A673 (cell line): ENCODE measurements around the gene ELMO3. TPM values are rescaled to one million over a fixed set of nuclear protein-coding genes. Genes with fewer than 3 reads are reported as not detected.

Experiments used
- BruUV-seq: library from RNA; stranded (reverse); fragments of 400-500 nt; replicated peaks from 2 replicates; lab custom pipeline; 2021; lab: Mats Ljungman, UMichigan
- CTCF ChIA-PET: fragments of 300-600 bp; sonication (Branson Sonifier 250); formaldehyde crosslinking; loops from one replicate; lab custom pipeline; 2022; ENCODE audit warnings: antibody characterized with exemption; lab: Charles Lee
- POLR2A ChIA-PET: fragments of 300-600 bp; sonication (Branson Sonifier 250); formaldehyde crosslinking; loops from one replicate; lab custom pipeline; 2022; ENCODE audit warnings: antibody characterized with exemption; ENCODE audit not compliant: low non-redundant PET; lab: Charles Lee
- DNase-seq: peaks from one replicate; pipeline ENCODE4 v3.0.0-alpha.2; 2015; ENCODE audit warnings: low spot score
- H3K27ac ChIP-seq: fragments of 200-600 bp; sonication (generic); 2 replicates; pipeline ENCODE4 v1.5.1; 2016; ENCODE audit warnings: mixed run types, low read depth, mild to moderate bottlenecking, mixed read lengths, antibody characterized with exemption, low read length; ENCODE audit not compliant: poor library complexity, severe bottlenecking
- H3K27me3 ChIP-seq: fragments of 200-600 bp; sonication (generic); replicated peaks from 2 replicates; pipeline ENCODE4 v1.6.1; 2017; ENCODE audit warnings: mixed run types, low read depth, mild to moderate bottlenecking, mixed read lengths, antibody characterized with exemption, low read length; ENCODE audit not compliant: insufficient read depth, poor library complexity
- H3K36me3 ChIP-seq: fragments of 200-600 bp; sonication (generic); 2 replicates; pipeline ENCODE4 v1.6.1; 2016; ENCODE audit warnings: mixed run types, mild to moderate bottlenecking, mixed read lengths, antibody characterized with exemption, low read length; ENCODE audit not compliant: insufficient read depth, poor library complexity, severe bottlenecking
- H3K4me1 ChIP-seq: fragments of 200-600 bp; sonication (generic); 2 replicates; pipeline ENCODE4 v1.6.1; 2017; ENCODE audit warnings: mixed run types, mild to moderate bottlenecking, mixed read lengths, antibody characterized with exemption, low read length; ENCODE audit not compliant: insufficient read depth, poor library complexity, severe bottlenecking
- H3K4me3 ChIP-seq: fragments of 200-600 bp; sonication (generic); 2 replicates; pipeline ENCODE4 v1.5.1; 2016; ENCODE audit warnings: low read depth, mixed run types, mild to moderate bottlenecking, mixed read lengths, low read length; ENCODE audit not compliant: poor library complexity, severe bottlenecking
- H3K9me3 ChIP-seq: fragments of 200-600 bp; sonication (generic); 2 replicates; pipeline ENCODE4 v1.6.1; 2016; ENCODE audit warnings: mixed run types, low read depth, mild to moderate bottlenecking, mixed read lengths, antibody characterized with exemption, low read length; ENCODE audit not compliant: poor library complexity, severe bottlenecking
- EZH2 ChIP-seq: fragments of 200-600 bp; sonication (generic); IDR thresholded peaks from 2 replicates; pipeline ENCODE4 v1.6.1; 2017; ENCODE audit warnings: borderline replicate concordance, low read depth, mild to moderate bottlenecking, mixed read lengths, antibody characterized with exemption, low read length; ENCODE audit not compliant: poor library complexity, severe bottlenecking
- intact Hi-C: fragments of 100-400 bp; cut with micrococcal nuclease; formaldehyde crosslinking; loops from one replicate; pipeline ENCODE4 v1.10.0; 2022; ENCODE audit not compliant: unreplicated experiment
- total RNA-seq: library from RNA; stranded (reverse); gene quantifications from 2 replicates; pipeline ENCODE4 v1.2.3, GENCODE V29; 2021
- TF ChIP-seq, protein P1 (sequence below): fragments of 300-800, 200-600 bp; sonication (generic); conservative IDR thresholded peaks from 2 replicates; pipeline ENCODE4 v1.5.1; 2017; ENCODE audit warnings: low read depth, mild to moderate bottlenecking, antibody characterized with exemption, low read length, moderate library complexity, mixed read lengths

Gene ELMO3
- total RNA-seq, 1 experiment from 2014 or later: 4.7 TPM

DNA sequence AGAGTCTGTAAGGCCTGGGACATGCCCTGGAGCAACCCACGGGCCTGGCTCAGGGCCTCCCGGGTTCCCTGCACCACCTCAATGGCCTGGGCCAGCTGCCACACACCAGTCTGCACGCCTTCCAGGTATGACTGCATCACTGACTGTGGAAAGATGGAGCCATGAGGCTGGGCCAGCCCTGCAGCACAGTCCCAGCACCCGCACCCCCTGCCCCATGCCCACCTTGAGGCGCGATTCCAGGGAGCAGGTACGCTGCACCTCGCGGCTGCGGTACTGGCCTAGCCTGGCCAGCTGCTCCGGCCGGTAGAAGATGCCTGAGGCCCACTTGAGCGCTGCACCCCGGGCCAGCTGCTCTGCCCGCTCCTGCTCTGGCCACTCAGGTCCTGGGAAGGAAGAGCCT, 10.1 kb upstream of the ELMO3 start:
- Histone ChIP-seq H3K27ac (no peak overlapping the region), H3K4me3 (no peak overlapping the region), H3K36me3 (peaks cover 6% of the 10 kb centered on the region), H3K4me1 (peaks cover 24% of the 10 kb centered on the region), H3K27me3 (no peaks in the 10 kb centered on the region), H3K9me3 (no peaks in the 10 kb centered on the region)
- ChIA-PET POLR2A (no interaction called here), CTCF (no interaction called here)
- no peak for DNase-seq
- no TSS peak for BruUV-seq
- TF ChIP-seq EZH2: no peak
- TF ChIP-seq, protein P1, sequence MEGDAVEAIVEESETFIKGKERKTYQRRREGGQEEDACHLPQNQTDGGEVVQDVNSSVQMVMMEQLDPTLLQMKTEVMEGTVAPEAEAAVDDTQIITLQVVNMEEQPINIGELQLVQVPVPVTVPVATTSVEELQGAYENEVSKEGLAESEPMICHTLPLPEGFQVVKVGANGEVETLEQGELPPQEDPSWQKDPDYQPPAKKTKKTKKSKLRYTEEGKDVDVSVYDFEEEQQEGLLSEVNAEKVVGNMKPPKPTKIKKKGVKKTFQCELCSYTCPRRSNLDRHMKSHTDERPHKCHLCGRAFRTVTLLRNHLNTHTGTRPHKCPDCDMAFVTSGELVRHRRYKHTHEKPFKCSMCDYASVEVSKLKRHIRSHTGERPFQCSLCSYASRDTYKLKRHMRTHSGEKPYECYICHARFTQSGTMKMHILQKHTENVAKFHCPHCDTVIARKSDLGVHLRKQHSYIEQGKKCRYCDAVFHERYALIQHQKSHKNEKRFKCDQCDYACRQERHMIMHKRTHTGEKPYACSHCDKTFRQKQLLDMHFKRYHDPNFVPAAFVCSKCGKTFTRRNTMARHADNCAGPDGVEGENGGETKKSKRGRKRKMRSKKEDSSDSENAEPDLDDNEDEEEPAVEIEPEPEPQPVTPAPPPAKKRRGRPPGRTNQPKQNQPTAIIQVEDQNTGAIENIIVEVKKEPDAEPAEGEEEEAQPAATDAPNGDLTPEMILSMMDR: no peak
- intact Hi-C loops: no loop called here

DNA sequence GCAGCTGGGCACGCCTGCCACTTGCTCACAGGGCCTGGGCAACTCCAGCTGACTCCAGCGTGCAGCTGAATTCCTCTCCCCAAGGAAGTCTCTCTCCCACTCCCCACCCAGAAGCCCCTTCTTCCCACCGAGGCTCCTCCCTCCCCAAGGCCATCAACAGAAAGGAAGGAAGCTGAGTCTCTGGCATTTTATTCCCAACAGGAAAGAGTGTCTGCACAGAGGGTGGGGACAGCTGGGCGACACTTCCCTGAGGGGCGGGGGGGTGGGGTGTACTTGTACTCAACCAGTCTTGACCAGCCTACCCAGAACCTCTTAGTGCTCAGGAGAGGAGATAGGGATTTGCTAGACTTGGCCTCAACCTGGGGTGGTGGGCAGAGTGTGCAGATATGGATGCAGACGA, 8.9 kb upstream of the ELMO3 start, which contains the start of gene EXOC3L1:
Gene EXOC3L1 (minus strand): TSS at position 96 of the 400 bp plus-strand sequence. CDS start 460 bp downstream, outside the sequence.
- no TSS peak for BruUV-seq
- TF ChIP-seq EZH2: no peak
- TF ChIP-seq, protein P1: no peak
- no peak for DNase-seq

DNA sequence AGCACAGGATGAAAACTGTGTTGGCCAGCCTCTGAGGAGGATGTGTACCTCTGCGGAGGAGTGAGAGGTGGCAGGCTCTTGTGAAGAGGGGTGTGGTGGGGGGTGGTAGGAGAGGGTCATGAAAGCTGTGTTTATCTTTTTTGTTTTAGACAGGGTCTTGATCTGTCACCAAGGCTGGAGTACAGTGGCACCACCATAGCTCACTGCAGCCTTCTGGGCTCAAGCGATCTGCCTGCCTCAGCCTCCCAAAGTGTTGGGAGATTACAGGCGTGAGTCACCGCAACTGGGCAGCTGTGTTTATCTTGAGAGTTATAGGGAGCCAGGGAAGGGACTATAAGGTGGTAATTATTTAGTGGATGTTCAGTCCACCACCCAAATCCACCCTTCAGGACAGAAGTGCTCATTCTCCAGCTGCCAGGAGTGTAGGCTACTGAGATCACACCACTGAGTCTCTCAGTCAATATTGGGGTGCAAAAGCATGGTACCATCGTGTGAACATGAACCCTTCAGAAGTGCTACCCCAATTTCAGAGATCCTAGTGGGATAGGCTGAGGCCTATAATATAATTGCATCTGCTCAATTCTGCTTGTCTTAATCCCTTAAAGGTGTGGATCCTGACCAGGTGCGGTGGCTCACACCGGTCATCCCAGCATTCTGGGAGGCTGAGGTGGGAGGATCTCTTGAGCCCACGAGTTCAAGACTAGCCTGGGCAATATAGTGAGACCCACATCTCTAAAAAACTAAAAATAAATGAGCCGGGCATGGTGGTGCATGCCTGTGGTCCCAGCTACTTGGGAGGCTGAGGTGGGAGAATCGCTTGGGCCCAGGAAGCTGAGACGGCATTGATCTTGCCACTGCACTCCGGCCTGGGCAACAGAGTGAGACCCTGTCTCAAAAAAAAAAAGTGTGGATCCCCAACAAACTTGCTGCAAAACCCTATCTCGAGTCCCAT, 8.2 kb upstream of the ELMO3 start:
- POLR2A ChIA-PET: no interaction called here
- DNase-seq: no peak
- CTCF ChIA-PET: no interaction called here

More for the DNA sequence above, 8.9 kb upstream of the ELMO3 start, which contains the start of gene EXOC3L1:
- Histone ChIP-seq H3K9me3 (no peaks in the 10 kb centered on the region), H3K27me3 (no peaks in the 10 kb centered on the region), H3K36me3 (peaks cover 18% of the 10 kb centered on the region), H3K4me1 (peaks cover 18% of the 10 kb centered on the region), H3K27ac (no peak within 1 kb of the TSS), H3K4me3 (no peak within 1 kb of the TSS)
- CTCF ChIA-PET: no interaction called here
- intact Hi-C loops: no loop called here
- POLR2A ChIA-PET: no interaction called here

More for the DNA sequence above, 8.2 kb upstream of the ELMO3 start:
- TF ChIP-seq, protein P1: no peak
- no peak for TF ChIP-seq EZH2
- Histone ChIP-seq H3K4me1 (peaks cover 18% of the 10 kb centered on the region), H3K36me3 (peaks cover 25% of the 10 kb centered on the region), H3K27me3 (no peaks in the 10 kb centered on the region), H3K9me3 (no peaks in the 10 kb centered on the region), H3K4me3 (no peak overlapping the region), H3K27ac (no peak overlapping the region)
- intact Hi-C loops: no loop called here
- no TSS peak for BruUV-seq
